Midbrain (tissue), 1 donor: ENCODE results near the gene NARS2.

ENCODE experiments used
- DNase-seq: peaks from one replicate; lab custom pipeline; 2025; lab: John Stamatoyannopoulos, UW

Gene NARS2

GRCh38 chr11:78432956-78433355, 141.7 kb downstream of the NARS2 start:
- no peak for DNase-seq

GRCh38 chr11:78432058-78432515, 142.6 kb downstream of the NARS2 start:
- no peak for DNase-seq

- DNase-seq: no peak
Observed at GRCh38 chr11:78429660-78430059, 145.0 kb downstream of the NARS2 start.

- no peak for DNase-seq
Observed at GRCh38 chr11:78429209-78429608, 145.5 kb downstream of the NARS2 start.

GRCh38 chr11:78428773-78429172, 145.9 kb downstream of the NARS2 start:
- DNase-seq: no peak

- no peak for DNase-seq
Observed at GRCh38 chr11:78428266-78428636, 146.4 kb downstream of the NARS2 start.

- no peak for DNase-seq
Observed at GRCh38 chr11:78427615-78428265, 146.9 kb downstream of the NARS2 start.

- DNase-seq: no peak
Observed at GRCh38 chr11:78426845-78427244, 147.8 kb downstream of the NARS2 start.

GRCh38 chr11:78425399-78426070, 149.1 kb downstream of the NARS2 start:
- no peak for DNase-seq

- no peak for DNase-seq
Observed at GRCh38 chr11:78424334-78425270, 150.1 kb downstream of the NARS2 start.

GRCh38 chr11:78423241-78423640, 151.4 kb downstream of the NARS2 start:
- no peak for DNase-seq

- no peak for DNase-seq
Observed at GRCh38 chr11:78420796-78421209, 153.9 kb downstream of the NARS2 start.

- peak; percentile 88 for DNase-seq
Observed at GRCh38 chr11:78420255-78420764, 154.4 kb downstream of the NARS2 start.

GRCh38 chr11:78419327-78419726, 155.3 kb downstream of the NARS2 start:
- DNase-seq: no peak

GRCh38 chr11:78418584-78419211, 156.0 kb downstream of the NARS2 start:
- DNase-seq: no peak

- DNase-seq: peak; percentile 81
Observed at GRCh38 chr11:78417888-78418583, 156.6 kb downstream of the NARS2 start.

GRCh38 chr11:78417175-78417887, 157.3 kb downstream of the NARS2 start, which contains the start of gene GAB2:
TSS of gene GAB2 (minus strand) at chr11:78417820. CDS start at chr11:78417720, 100 bp downstream.
- no peak for DNase-seq

GRCh38 chr11:78416285-78417174, 158.1 kb downstream of the NARS2 start:
- DNase-seq: peak; percentile 86

GRCh38 chr11:78415338-78415737, 159.3 kb downstream of the NARS2 start:
- no peak for DNase-seq
